Measurements from ENCODE around the gene ATXN7.

ATXN7 gene

GRCh38 chr3:63891518-63891917, 27.9 kb downstream of the ATXN7 start:
- H3K27me3 ChIP-seq (ENCODE audit: insufficient read depth, low read length, poor library complexity, severe bottlenecking), result no peaks in the 10 kb centered on the region
- H3F3A ChIP-seq (ENCODE audit: low read depth), result no peaks in the 10 kb centered on the region
- H3K9me3 ChIP-seq (ENCODE audit: insufficient read depth, low read depth, low read length), result no peaks in the 10 kb centered on the region
- no peak overlapping the region for H2AFZ ChIP-seq (ENCODE audit: low read length)
- no peaks in the 10 kb centered on the region for H3K36me3 ChIP-seq (ENCODE audit: insufficient read depth, low read length)
- no peaks in the 10 kb centered on the region for H3K9me2 ChIP-seq (replicated peaks; ENCODE audit: low read depth, low read length)
- peaks cover 84% of the 10 kb centered on the region for H3K79me2 ChIP-seq (ENCODE audit: insufficient read depth, low read length)
- TF ChIP-seq, protein P1, sequence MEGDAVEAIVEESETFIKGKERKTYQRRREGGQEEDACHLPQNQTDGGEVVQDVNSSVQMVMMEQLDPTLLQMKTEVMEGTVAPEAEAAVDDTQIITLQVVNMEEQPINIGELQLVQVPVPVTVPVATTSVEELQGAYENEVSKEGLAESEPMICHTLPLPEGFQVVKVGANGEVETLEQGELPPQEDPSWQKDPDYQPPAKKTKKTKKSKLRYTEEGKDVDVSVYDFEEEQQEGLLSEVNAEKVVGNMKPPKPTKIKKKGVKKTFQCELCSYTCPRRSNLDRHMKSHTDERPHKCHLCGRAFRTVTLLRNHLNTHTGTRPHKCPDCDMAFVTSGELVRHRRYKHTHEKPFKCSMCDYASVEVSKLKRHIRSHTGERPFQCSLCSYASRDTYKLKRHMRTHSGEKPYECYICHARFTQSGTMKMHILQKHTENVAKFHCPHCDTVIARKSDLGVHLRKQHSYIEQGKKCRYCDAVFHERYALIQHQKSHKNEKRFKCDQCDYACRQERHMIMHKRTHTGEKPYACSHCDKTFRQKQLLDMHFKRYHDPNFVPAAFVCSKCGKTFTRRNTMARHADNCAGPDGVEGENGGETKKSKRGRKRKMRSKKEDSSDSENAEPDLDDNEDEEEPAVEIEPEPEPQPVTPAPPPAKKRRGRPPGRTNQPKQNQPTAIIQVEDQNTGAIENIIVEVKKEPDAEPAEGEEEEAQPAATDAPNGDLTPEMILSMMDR (conservative IDR thresholded peaks at IDR 0.05; ENCODE audit: low read length), result no peak
- TF ChIP-seq EZH2phosphoT487 (IDR thresholded peaks at IDR 0.05; ENCODE audit: borderline replicate concordance), result no peak
- H3K4me1 ChIP-seq (ENCODE audit: insufficient read depth, low read length, poor library complexity, severe bottlenecking), result peaks cover 3% of the 10 kb centered on the region
- H3K9ac ChIP-seq (ENCODE audit: low read depth, low read length, poor library complexity, severe bottlenecking), result no peak overlapping the region
- H4K20me1 ChIP-seq (ENCODE audit: insufficient read depth, low read length, poor library complexity, severe bottlenecking), result peaks cover 28% of the 10 kb centered on the region
- H3K4me3 ChIP-seq (ENCODE audit: low read length, poor library complexity, severe bottlenecking), result no peak overlapping the region
- H3K4me2 ChIP-seq (ENCODE audit: low read depth, low read length, poor library complexity, severe bottlenecking), result no peak overlapping the region

- H3K9me3 ChIP-seq (ENCODE audit: insufficient read depth, low read depth, low read length), result no peaks in the 10 kb centered on the region
- peaks cover 3% of the 10 kb centered on the region for H3K4me1 ChIP-seq (ENCODE audit: insufficient read depth, low read length, poor library complexity, severe bottlenecking)
- H3K4me3 ChIP-seq (ENCODE audit: low read length, poor library complexity, severe bottlenecking), result no peak overlapping the region
- no peak for TF ChIP-seq EZH2phosphoT487 (IDR thresholded peaks at IDR 0.05; ENCODE audit: borderline replicate concordance)
- TF ChIP-seq, protein P1 (conservative IDR thresholded peaks at IDR 0.05; ENCODE audit: low read length), result no peak
- no peaks in the 10 kb centered on the region for H3F3A ChIP-seq (ENCODE audit: low read depth)
- no peaks in the 10 kb centered on the region for H3K9me2 ChIP-seq (replicated peaks; ENCODE audit: low read depth, low read length)
- H3K79me2 ChIP-seq (ENCODE audit: insufficient read depth, low read length), result peaks cover 86% of the 10 kb centered on the region
- no peaks in the 10 kb centered on the region for H3K27me3 ChIP-seq (ENCODE audit: insufficient read depth, low read length, poor library complexity, severe bottlenecking)
- no peak overlapping the region for H3K4me2 ChIP-seq (ENCODE audit: low read depth, low read length, poor library complexity, severe bottlenecking)
- peaks cover 24% of the 10 kb centered on the region for H4K20me1 ChIP-seq (ENCODE audit: insufficient read depth, low read length, poor library complexity, severe bottlenecking)
- H3K9ac ChIP-seq (ENCODE audit: low read depth, low read length, poor library complexity, severe bottlenecking), result no peak overlapping the region
- no peak overlapping the region for H2AFZ ChIP-seq (ENCODE audit: low read length)
- H3K36me3 ChIP-seq (ENCODE audit: insufficient read depth, low read length), result no peaks in the 10 kb centered on the region
These were observed 29.2 kb downstream of the ATXN7 start for GRCh38 chr3:63892773-63893352.

GRCh38 chr3:63895422-63896189, 31.9 kb downstream of the ATXN7 start:
- Histone ChIP-seq H3K4me3 (ENCODE audit: low read length, poor library complexity, severe bottlenecking) (no peak overlapping the region), H3K4me2 (ENCODE audit: low read depth, low read length, poor library complexity, severe bottlenecking) (no peak overlapping the region), H2AFZ (ENCODE audit: low read length) (no peak overlapping the region), H3K36me3 (ENCODE audit: insufficient read depth, low read length) (peaks cover 26% of the 10 kb centered on the region; the same call in 1 of the 2 replicates), H4K20me1 (ENCODE audit: insufficient read depth, low read length, poor library complexity, severe bottlenecking) (peaks cover 23% of the 10 kb centered on the region), H3K79me2 (ENCODE audit: insufficient read depth, low read length) (peaks cover 67% of the 10 kb centered on the region), H3K27me3 (ENCODE audit: insufficient read depth, low read length, poor library complexity, severe bottlenecking) (no peaks in the 10 kb centered on the region), H3K9ac (ENCODE audit: low read depth, low read length, poor library complexity, severe bottlenecking) (no peak overlapping the region), H3K4me1 (ENCODE audit: insufficient read depth, low read length, poor library complexity, severe bottlenecking) (peaks cover 3% of the 10 kb centered on the region), H3K9me3 (ENCODE audit: insufficient read depth, low read depth, low read length) (no peaks in the 10 kb centered on the region), H3F3A (ENCODE audit: low read depth) (no peaks in the 10 kb centered on the region), H3K9me2 (replicated peaks; ENCODE audit: low read depth, low read length) (no peaks in the 10 kb centered on the region)
- TF ChIP-seq, protein P1 (conservative IDR thresholded peaks at IDR 0.05; ENCODE audit: low read length), result no peak
- TF ChIP-seq EZH2phosphoT487 (IDR thresholded peaks at IDR 0.05; ENCODE audit: borderline replicate concordance), result no peak

All from Loucy (cell line).